HEK293 (cell line): Measurements from ENCODE around the gene KCNIP4.

Source experiments
- CTCF ChIA-PET: fragments of 350-600 bp; formaldehyde crosslinking; extraction: SDS; loops from one replicate; lab custom pipeline; 2021; ENCODE audit warnings: antibody characterized with exemption; lab: Yijun Ruan, JAX
- POLR2A ChIA-PET: fragments of 300-600 bp; formaldehyde crosslinking; extraction: SDS; loops from one replicate; lab custom pipeline; 2020; ENCODE audit warnings: antibody characterized with exemption, inconsistent platforms; lab: Yijun Ruan, JAX
- H3K27ac ChIP-seq: fragments of 200-500 bp; sonication (Bioruptor generic); 2 replicates; pipeline ENCODE4 v1.5.1; 2014; ENCODE audit warnings: low read depth, low read length, control low read depth, inconsistent platforms; ENCODE audit errors: extremely low read depth
- H3K36me3 ChIP-seq, 2 experiments: fragments of 200-500 bp in 1 of 2; sonication (Bioruptor generic) in 1 of 2; 1 replicate in 1 of 2; 2 replicates in 1 of 2; pipeline ENCODE4 v1.5.1; 2014 to 2017; ENCODE audit warnings: inconsistent platforms in 2 of 2, low read length in 2 of 2; ENCODE audit not compliant: control insufficient read depth in 2 of 2, insufficient read depth in 1 of 2
- H3K4me1 ChIP-seq: fragments of 200-500 bp; sonication (Bioruptor generic); 2 replicates; pipeline ENCODE4 v1.5.1; 2014; ENCODE audit warnings: mild to moderate bottlenecking, low read length, inconsistent platforms; ENCODE audit not compliant: control insufficient read depth, insufficient read depth
- H3K4me3 ChIP-seq: 2 replicates; pipeline ENCODE4 v1.5.1; 2011; ENCODE audit warnings: low read depth, mild to moderate bottlenecking, control low read depth, low read length, moderate library complexity
- H3K9me3 ChIP-seq: fragments of 200-500 bp; sonication (Bioruptor generic); 2 replicates; pipeline ENCODE4 v1.5.1; 2014; ENCODE audit warnings: low read depth, low read length, inconsistent platforms; ENCODE audit not compliant: control insufficient read depth, insufficient read depth
- AEBP2 ChIP-seq: fragments of 450-650 bp; formaldehyde crosslinking; IDR thresholded peaks from 2 replicates; pipeline ENCODE4 v1.5.1; 2016; ENCODE audit warnings: missing biosample characterization, missing genetic modification characterization, borderline replicate concordance
- FEZF1 ChIP-seq: fragments of 450-650 bp; formaldehyde crosslinking; IDR thresholded peaks from 2 replicates; pipeline ENCODE4 v1.5.1; 2016; ENCODE audit warnings: missing biosample characterization, missing genetic modification characterization
- HIC1 ChIP-seq: fragments of 450-650 bp; formaldehyde crosslinking; IDR thresholded peaks from 2 replicates; pipeline ENCODE4 v1.5.1; 2016; ENCODE audit warnings: missing biosample characterization, missing genetic modification characterization
- IKZF3 ChIP-seq: fragments of 450-650 bp; IDR thresholded peaks from 2 replicates; pipeline ENCODE4 v1.5.0; 2018; ENCODE audit warnings: missing biosample characterization, mild to moderate bottlenecking, missing genetic modification characterization, moderate library complexity
- INSM2 ChIP-seq: fragments of 450-650 bp; formaldehyde crosslinking; IDR thresholded peaks from 2 replicates; pipeline ENCODE4 v1.5.1; 2016; ENCODE audit warnings: missing biosample characterization, missing genetic modification characterization
- KLF8 ChIP-seq: fragments of 450-650 bp; formaldehyde crosslinking; IDR thresholded peaks from 2 replicates; pipeline ENCODE4 v1.5.1; 2016; ENCODE audit warnings: missing biosample characterization, missing genetic modification characterization
- KLF9 ChIP-seq: fragments of 450-650 bp; formaldehyde crosslinking; IDR thresholded peaks from 2 replicates; pipeline ENCODE4 v1.5.1; 2016; ENCODE audit warnings: missing biosample characterization, missing genetic modification characterization, low read depth
- REPIN1 ChIP-seq: fragments of 450-650 bp; formaldehyde crosslinking; IDR thresholded peaks from 2 replicates; pipeline ENCODE4 v1.5.1; 2017; ENCODE audit warnings: missing biosample characterization, missing genetic modification characterization, low read depth
- SALL2 ChIP-seq: fragments of 450-650 bp; formaldehyde crosslinking; IDR thresholded peaks from 2 replicates; pipeline ENCODE4 v1.5.0; 2017; ENCODE audit warnings: missing biosample characterization, mild to moderate bottlenecking, missing genetic modification characterization, borderline replicate concordance
- YY1 ChIP-seq: fragments of 450-650 bp; formaldehyde crosslinking; IDR thresholded peaks from 2 replicates; pipeline ENCODE4 v1.5.1; 2018; ENCODE audit warnings: missing biosample characterization, missing genetic modification characterization
- ZBTB20 ChIP-seq: fragments of 450-650 bp; formaldehyde crosslinking; IDR thresholded peaks from 2 replicates; pipeline ENCODE4 v1.5.1; 2016; ENCODE audit warnings: missing biosample characterization, missing genetic modification characterization
- ZEB2 ChIP-seq: fragments of 450-650 bp; formaldehyde crosslinking; IDR thresholded peaks from 2 replicates; pipeline ENCODE4 v1.5.1; 2016; ENCODE audit warnings: missing biosample characterization, missing genetic modification characterization
- ZFHX2 ChIP-seq: fragments of 450-650 bp; formaldehyde crosslinking; conservative IDR thresholded peaks from 2 replicates; pipeline ENCODE4 v1.5.1; 2016; ENCODE audit warnings: missing biosample characterization, missing genetic modification characterization
- ZNF140 ChIP-seq: fragments of 450-650 bp; formaldehyde crosslinking; IDR thresholded peaks from 2 replicates; pipeline ENCODE4 v1.5.1; 2016; ENCODE audit warnings: missing biosample characterization, missing genetic modification characterization
- ZNF175 ChIP-seq: fragments of 450-650 bp; formaldehyde crosslinking; IDR thresholded peaks from 2 replicates; pipeline ENCODE4 v1.5.1; 2016; ENCODE audit warnings: missing biosample characterization, missing genetic modification characterization
- ZNF239 ChIP-seq: fragments of 450-650 bp; formaldehyde crosslinking; IDR thresholded peaks from 2 replicates; pipeline ENCODE4 v1.5.1; 2016; ENCODE audit warnings: missing biosample characterization, missing genetic modification characterization
- ZNF24 ChIP-seq: fragments of 450-650 bp; formaldehyde crosslinking; IDR thresholded peaks from 2 replicates; pipeline ENCODE4 v1.5.1; 2016; ENCODE audit warnings: missing biosample characterization, missing genetic modification characterization
- ZNF510 ChIP-seq: fragments of 450-650 bp; formaldehyde crosslinking; IDR thresholded peaks from 2 replicates; pipeline ENCODE4 v1.5.1; 2018; ENCODE audit warnings: mild to moderate bottlenecking, missing genetic modification characterization, missing biosample characterization; ENCODE audit not compliant: insufficient replicate concordance
- ZNF514 ChIP-seq: fragments of 450-650 bp; formaldehyde crosslinking; IDR thresholded peaks from 2 replicates; pipeline ENCODE4 v1.5.1; 2016; ENCODE audit warnings: missing biosample characterization, missing genetic modification characterization
- ZNF518A ChIP-seq: fragments of 450-650 bp; formaldehyde crosslinking; conservative IDR thresholded peaks from 2 replicates; pipeline ENCODE4 v1.5.1; 2016; ENCODE audit warnings: low read depth, missing biosample characterization, missing genetic modification characterization
- ZNF521 ChIP-seq: fragments of 450-650 bp; formaldehyde crosslinking; IDR thresholded peaks from 2 replicates; pipeline ENCODE4 v1.5.1; 2017; ENCODE audit warnings: missing biosample characterization, mild to moderate bottlenecking, missing genetic modification characterization
- ZNF660 ChIP-seq: fragments of 450-650 bp; IDR thresholded peaks from 2 replicates; pipeline ENCODE4 v1.5.1; 2018; ENCODE audit warnings: missing biosample characterization, mild to moderate bottlenecking, missing genetic modification characterization
- ZNF747 ChIP-seq: fragments of 450-650 bp; formaldehyde crosslinking; IDR thresholded peaks from 2 replicates; pipeline ENCODE4 v1.5.1; 2016; ENCODE audit warnings: missing biosample characterization, missing genetic modification characterization
- ZNF768 ChIP-seq: fragments of 450-650 bp; formaldehyde crosslinking; IDR thresholded peaks from 2 replicates; pipeline ENCODE4 v1.5.1; 2018; ENCODE audit warnings: missing biosample characterization, mild to moderate bottlenecking, missing genetic modification characterization
- ZNF837 ChIP-seq: fragments of 450-650 bp; formaldehyde crosslinking; IDR thresholded peaks from 2 replicates; pipeline ENCODE4 v1.5.1; 2016; ENCODE audit warnings: missing biosample characterization, missing genetic modification characterization
- TF ChIP-seq, protein P1 (sequence below): fragments of 450-650 bp; formaldehyde crosslinking; IDR thresholded peaks from 2 replicates; pipeline ENCODE4 v1.5.1; 2016; ENCODE audit warnings: missing biosample characterization, missing genetic modification characterization

KCNIP4 gene

GRCh38 chr4:20698382-20698781 lies 1250.2 kb downstream of the KCNIP4 start:
- Histone ChIP-seq H3K36me3 (no peaks in the 10 kb centered on the region), H3K27ac (no peak overlapping the region), H3K9me3 (no peaks in the 10 kb centered on the region), H3K4me3 (no peak overlapping the region), H3K4me1 (no peaks in the 10 kb centered on the region)
- CTCF ChIA-PET: interaction anchor here (2.0 kb wide), 1 partner anchor 75 kb away, joined by 7 read pairs; no protein-coding TSS in a partner anchor
- TF ChIP-seq ZNF747 (no peak), ZNF140 (tag by site-specific recombination) (no peak), ZNF521 (tag by site-specific recombination) (no peak), KLF9 (tag by site-specific recombination) (no peak), ZNF24 (tag by site-specific recombination) (no peak), ZEB2 (tag by site-specific recombination) (no peak), ZNF837 (tag by site-specific recombination) (no peak), ZNF239 (tag by site-specific recombination) (no peak), ZFHX2 (no peak)
- TF ChIP-seq, protein P1, sequence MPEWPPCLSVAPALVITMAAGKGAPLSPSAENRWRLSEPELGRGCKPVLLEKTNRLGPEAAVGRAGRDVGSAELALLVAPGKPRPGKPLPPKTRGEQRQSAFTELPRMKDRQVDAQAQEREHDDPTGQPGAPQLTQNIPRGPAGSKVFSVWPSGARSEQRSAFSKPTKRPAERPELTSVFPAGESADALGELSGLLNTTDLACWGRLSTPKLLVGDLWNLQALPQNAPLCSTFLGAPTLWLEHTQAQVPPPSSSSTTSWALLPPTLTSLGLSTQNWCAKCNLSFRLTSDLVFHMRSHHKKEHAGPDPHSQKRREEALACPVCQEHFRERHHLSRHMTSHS (tag by site-specific recombination): no peak
- POLR2A ChIA-PET: no interaction called here

DNA sequence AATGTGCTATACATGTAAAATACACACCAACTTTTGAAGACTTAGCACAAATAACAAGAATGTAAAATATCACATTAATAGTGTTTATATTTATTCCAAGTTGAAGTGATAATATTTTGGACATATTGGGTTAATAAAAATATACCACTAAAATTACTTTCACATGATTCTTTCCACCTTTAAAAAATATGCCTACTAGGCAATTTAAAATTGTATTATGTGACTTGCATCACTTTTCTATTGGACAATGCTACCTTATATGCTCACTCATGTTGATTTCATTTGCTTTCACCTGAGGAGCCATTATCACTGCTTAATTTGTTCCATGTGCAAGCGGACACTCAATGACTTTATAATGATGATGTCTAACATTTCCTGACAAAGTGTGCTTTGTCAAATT lies 1251.8 kb downstream of the KCNIP4 start:
- Histone ChIP-seq H3K36me3 (no peaks in the 10 kb centered on the region), H3K9me3 (no peaks in the 10 kb centered on the region), H3K4me3 (no peak overlapping the region), H3K27ac (no peak overlapping the region), H3K4me1 (no peaks in the 10 kb centered on the region)
- CTCF ChIA-PET: no interaction called here
- POLR2A ChIA-PET: no interaction called here
- TF ChIP-seq ZNF140 (tag by site-specific recombination) (no peak), ZBTB20 (tag by site-specific recombination) (no peak), REPIN1 (tag by site-specific recombination) (no peak), IKZF3 (tag by site-specific recombination) (no peak), KLF8 (tag by site-specific recombination) (no peak), AEBP2 (no peak), INSM2 (no peak), FEZF1 (tag by site-specific recombination) (no peak), SALL2 (tag by site-specific recombination) (no peak), ZNF175 (tag by site-specific recombination) (no peak), ZNF768 (tag by site-specific recombination) (no peak), ZNF660 (tag by site-specific recombination) (no peak), ZNF514 (tag by site-specific recombination) (no peak), YY1 (tag by site-specific recombination) (no peak), ZNF518A (tag by site-specific recombination) (no peak), HIC1 (no peak), ZNF510 (tag by site-specific recombination) (no peak)
